ENCODE data around the gene C16orf74. TPM values are rescaled to one million over a fixed set of nuclear protein-coding genes. Genes with fewer than 3 reads are reported as not detected.

C16orf74 gene
- total RNA-seq, 1 donor from 2014 or later, result 33.6 TPM

- peak; percentile 61 for DNase-seq (ENCODE audit: low spot score)
Measured at GRCh38 chr16:85750146-85750826, 610 bp downstream of the C16orf74 start.

- no peak for DNase-seq (ENCODE audit: low spot score)
Measured at GRCh38 chr16:85749771-85750145, 1.1 kb downstream of the C16orf74 start.

GRCh38 chr16:85746460-85747215 is 4.3 kb downstream of the C16orf74 start:
- peak; percentile 69 for DNase-seq (ENCODE audit: low spot score)

- DNase-seq (ENCODE audit: low spot score), result no peak
Measured at GRCh38 chr16:85738923-85739715, 11.8 kb downstream of the C16orf74 start.

- no peak for DNase-seq (ENCODE audit: low spot score)
Measured at GRCh38 chr16:85736921-85737320, 14.0 kb downstream of the C16orf74 start.

GRCh38 chr16:85735946-85736345 is 14.9 kb downstream of the C16orf74 start:
- DNase-seq (ENCODE audit: low spot score), result no peak

- no peak for DNase-seq (ENCODE audit: low spot score)
Measured at GRCh38 chr16:85735225-85735635, 15.7 kb downstream of the C16orf74 start.

- no peak for DNase-seq (ENCODE audit: low spot score)
Measured at GRCh38 chr16:85734311-85735017, 16.4 kb downstream of the C16orf74 start.

- no peak for DNase-seq (ENCODE audit: low spot score)
Measured at GRCh38 chr16:85733839-85734170, 17.1 kb downstream of the C16orf74 start.

- no peak for DNase-seq (ENCODE audit: low spot score)
Measured at GRCh38 chr16:85733155-85733838, 17.6 kb downstream of the C16orf74 start.

GRCh38 chr16:85731179-85731578 is 19.7 kb downstream of the C16orf74 start:
- no peak for DNase-seq (ENCODE audit: low spot score)

GRCh38 chr16:85730186-85730465 is 20.8 kb downstream of the C16orf74 start:
- DNase-seq (ENCODE audit: low spot score), result no peak

- DNase-seq (ENCODE audit: low spot score), result no peak
Measured at GRCh38 chr16:85729452-85730185, 21.3 kb downstream of the C16orf74 start.

GRCh38 chr16:85728879-85729278 is 22.0 kb downstream of the C16orf74 start:
- no peak for DNase-seq (ENCODE audit: low spot score)

GRCh38 chr16:85724936-85725335 is 26.0 kb downstream of the C16orf74 start:
- no peak for DNase-seq (ENCODE audit: low spot score)

- DNase-seq (ENCODE audit: low spot score), result no peak
Measured at GRCh38 chr16:85724126-85724879, 26.6 kb downstream of the C16orf74 start.

- no peak for DNase-seq (ENCODE audit: low spot score)
Measured at GRCh38 chr16:85722128-85722893, 28.6 kb downstream of the C16orf74 start.

- peak; percentile 71 for DNase-seq (ENCODE audit: low spot score)
Measured at GRCh38 chr16:85720302-85720637, 30.6 kb downstream of the C16orf74 start.

GRCh38 chr16:85719605-85720301 is 31.1 kb downstream of the C16orf74 start:
- no peak for DNase-seq (ENCODE audit: low spot score)
